HS-27A (cell line): ENCODE results near the gene ASPG.

Experiments used
- DNase-seq: peaks from one replicate; pipeline ENCODE4 v3.0.0-alpha.2; 2012; ENCODE audit warnings: low read depth, missing footprints

Gene ASPG

GRCh38 chr14:104136472-104137296 is 51.2 kb downstream of the ASPG start:
- no peak for DNase-seq

DNA sequence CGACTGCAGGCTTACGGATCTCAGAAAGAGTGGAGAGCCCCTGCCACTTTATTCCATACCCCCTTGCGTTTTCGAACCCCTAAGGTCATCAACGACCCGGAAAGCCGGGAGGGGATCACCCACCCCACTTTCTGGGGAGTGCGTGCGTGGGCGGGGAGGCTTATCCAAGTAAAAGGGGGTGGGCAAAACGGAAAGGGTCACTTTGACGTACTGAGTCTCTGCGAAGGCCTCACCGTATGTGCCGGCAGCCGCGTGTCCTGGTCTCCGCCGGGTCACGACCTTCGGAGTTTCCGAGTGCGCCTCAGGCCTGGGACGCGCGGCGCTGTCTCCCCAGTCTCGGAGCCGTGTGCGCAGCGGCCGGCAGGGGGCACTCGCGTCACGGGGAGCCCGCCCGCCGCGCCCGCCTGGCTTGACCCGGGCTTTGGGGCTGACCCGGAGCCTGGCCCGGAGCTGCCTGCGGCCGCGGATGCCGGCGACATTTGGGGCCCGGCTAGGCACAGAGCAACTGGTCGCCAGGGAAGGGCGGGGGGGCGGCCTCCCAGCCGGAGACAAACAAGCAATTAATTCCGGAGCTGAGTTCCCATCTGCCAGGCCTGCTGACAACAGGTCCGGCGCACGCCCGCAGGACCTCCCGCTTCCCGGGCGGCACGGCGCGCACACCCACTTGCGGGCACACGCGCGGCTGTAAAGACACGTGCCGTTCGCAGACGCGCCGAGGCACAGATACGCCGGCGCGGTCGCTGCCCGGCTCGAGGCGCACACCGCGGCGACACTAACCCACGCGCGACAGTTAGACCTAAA is 52.0 kb downstream of the ASPG start:
- DNase-seq, result no peak

GRCh38 chr14:104138098-104138717 is 52.7 kb downstream of the ASPG start, which contains the start of gene KIF26A:
Gene KIF26A (plus strand): TSS chr14:104138587. CDS start chr14:104138723, 136 bp downstream.
- no peak for DNase-seq

DNA sequence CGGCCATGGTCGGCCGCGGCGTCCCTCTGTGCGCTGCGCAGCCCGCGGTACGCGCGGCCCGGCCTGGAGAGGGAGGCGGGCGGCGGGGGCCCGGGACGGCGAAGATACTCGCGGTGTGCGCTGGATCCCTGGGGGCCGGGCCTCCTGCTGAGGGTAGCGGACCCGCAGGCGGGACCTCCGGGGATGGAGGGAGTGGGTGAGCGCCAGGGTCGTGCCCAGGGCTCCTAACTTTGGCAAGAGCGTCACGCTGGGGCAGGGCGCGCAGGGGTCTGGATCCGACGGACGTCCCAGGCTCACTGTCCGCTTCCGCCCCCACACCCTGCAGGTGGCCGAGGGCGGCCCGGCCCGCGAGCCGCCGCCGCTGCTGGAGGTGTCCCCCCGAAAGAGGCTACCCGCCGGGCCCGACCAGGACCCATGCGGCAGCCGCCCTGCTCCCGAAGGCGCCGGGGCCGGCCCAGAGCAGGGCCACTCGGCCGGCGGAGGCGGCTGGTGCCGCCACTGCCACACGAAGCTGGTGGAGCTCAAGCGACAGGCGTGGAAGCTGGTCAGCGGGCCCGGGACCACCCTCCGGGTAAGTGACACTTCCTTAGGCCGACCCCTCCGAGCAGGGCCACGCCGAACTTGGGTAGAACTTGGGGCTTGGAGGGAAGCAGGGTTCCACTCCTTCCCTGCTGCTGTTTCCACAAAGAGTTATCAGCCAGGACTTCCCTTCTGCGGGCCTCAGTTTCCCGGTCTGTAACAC is 53.4 kb downstream of the ASPG start:
- DNase-seq, result no peak

DNA sequence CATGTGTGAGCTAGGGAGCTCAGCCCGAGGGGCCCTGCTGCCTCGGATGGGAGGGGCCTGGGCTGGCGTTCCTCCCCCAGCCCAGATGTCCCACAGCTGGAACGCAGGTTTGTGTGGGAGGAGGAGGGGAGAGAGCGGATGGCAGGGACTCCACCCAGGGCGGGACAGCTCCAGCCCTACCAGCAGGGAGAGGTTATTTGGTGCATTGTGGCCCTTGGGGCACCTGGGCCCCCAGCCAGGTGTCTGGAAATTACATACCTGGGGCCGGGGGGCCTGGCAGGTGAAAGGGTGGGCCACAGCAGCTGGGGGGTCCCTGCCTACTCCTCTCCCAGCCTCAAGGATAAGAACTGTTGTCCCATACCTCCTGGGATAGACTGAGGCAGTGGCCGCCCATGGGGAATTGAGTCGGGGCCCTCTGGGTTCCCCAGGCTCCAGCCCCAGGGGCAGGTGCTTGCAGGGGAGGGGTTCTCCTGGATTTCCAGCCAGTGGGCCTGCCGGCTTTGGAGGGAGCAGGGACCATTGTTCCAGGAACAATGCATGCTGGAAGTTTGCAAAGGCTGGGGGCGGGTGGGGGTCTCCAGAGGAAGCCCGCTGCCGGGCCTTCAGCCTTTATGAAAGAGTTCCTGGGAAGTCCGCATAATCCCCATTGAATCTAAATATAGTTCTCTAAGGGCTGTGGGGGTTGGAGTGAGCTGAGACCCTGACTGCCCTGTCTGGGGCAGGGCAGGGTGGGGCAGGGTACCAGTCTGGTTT is 54.1 kb downstream of the ASPG start:
- DNase-seq, result no peak

GRCh38 chr14:104140213-104140462 is 54.6 kb downstream of the ASPG start:
- DNase-seq, result no peak

- DNase-seq, result no peak
These were observed 55.2 kb downstream of the ASPG start for GRCh38 chr14:104140463-104141331.

DNA sequence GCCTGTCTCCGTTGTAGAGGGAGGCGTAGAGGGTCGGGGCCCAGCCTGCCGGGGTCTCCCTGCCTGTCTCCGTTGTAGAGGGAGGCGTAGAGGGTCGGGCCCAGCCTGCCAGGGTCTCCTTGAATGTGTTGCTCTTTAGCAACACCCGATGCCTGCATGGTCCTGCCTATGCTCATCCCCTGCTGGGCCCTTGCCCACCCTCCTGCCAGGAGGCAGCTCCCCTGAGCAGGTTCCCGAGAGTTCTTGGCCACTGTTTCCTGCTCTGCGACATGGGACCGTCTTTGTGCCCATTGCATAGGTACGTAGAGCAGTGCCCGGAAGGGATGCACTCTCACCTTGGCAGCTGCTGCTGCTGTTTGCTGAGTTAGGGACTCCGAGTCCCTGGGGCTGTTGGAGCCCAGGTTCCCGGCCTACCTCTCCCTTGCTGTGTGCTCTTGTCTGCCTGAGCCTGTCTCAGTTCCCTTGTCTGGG is 56.2 kb downstream of the ASPG start:
- no peak for DNase-seq

- no peak for DNase-seq
These were observed 56.8 kb downstream of the ASPG start for GRCh38 chr14:104142136-104142945.

DNA sequence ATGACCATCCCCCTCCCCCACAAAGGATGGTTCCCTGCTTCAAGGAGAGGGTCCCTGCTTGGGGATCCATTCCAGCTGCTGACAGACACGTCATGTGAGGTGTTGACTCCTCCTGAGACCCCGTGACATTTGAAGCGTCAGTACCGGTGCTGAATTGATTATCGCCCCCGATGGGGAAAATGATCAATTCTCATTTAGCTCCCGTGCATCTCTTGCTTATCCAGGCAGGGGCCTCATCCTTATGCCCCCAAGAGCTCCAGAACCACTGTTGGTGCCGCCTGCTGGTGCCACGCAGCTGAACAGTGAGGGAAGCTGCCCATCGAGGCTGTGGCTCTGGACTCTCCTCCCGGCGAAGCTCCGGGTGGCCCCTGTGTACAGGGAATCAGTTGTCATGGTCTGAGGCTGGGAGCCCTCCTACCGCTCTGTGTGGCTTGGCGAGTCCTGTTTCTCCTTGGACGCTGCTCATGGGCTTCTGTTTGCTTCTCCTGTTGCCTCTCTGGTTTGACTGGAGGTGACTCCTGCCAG is 57.5 kb downstream of the ASPG start:
- no peak for DNase-seq

DNA sequence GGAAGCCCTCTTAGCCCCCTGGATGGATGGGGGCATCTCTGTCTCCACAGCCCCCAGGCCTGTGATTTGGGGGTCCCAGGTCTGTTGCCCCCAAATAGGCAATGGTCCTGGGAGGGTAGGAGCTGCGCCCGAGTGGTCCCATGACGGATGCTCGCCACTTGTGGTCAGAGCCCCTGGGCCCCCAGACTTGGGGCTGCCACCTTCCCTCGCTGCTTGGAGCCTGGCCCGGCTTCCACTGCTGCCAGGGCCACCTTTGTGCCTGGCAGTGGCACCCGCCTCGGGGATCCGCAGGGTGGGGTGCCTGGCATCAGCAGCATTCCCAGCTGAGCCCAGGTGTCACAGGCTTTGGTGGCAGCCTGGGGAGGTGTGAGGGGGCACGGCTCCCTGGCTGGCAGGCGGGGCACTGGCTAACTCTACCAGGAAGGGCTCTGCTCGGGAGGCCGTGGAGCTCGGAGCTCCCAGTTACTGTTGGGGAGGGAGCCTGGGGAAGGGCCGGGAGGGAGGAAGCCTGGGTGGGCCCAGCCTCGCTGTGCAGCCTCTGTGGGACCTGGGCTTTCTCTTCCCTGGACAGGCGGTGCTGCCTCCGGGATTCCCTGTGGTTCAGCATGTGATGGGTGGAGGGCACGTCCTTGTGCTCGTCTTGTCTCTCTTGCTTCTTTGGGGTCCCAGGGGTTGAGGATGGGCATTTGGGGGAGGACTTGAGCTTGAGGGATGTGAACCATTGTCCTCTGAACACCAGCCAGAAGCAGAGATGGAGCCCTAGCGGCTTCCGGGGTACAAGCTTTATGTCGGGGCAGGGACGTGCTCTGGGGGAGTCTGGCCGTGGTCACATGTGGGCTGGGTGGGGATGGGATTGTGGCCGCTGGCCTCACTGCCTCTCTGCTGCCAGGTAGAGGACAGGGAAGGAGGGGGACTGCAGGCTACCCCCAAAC is 58.3 kb downstream of the ASPG start:
- no peak for DNase-seq

DNA sequence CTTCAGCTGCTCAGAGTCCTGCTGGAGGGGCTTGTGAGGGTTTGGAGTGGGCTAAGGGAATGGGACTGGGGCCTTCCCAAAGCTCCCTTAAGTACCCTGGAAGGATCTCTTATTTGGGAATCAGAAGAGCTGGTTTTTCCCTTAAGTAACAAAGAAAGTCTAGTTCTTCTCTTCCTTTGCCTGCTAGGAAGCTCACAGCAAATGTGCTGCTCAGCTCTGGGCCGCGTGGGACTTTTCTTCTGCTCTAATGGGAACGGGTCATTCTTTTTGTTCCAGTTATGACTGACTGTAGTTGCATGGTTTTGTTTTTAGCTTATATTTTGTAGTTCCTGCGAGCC is 58.9 kb downstream of the ASPG start:
- DNase-seq, result no peak

DNA sequence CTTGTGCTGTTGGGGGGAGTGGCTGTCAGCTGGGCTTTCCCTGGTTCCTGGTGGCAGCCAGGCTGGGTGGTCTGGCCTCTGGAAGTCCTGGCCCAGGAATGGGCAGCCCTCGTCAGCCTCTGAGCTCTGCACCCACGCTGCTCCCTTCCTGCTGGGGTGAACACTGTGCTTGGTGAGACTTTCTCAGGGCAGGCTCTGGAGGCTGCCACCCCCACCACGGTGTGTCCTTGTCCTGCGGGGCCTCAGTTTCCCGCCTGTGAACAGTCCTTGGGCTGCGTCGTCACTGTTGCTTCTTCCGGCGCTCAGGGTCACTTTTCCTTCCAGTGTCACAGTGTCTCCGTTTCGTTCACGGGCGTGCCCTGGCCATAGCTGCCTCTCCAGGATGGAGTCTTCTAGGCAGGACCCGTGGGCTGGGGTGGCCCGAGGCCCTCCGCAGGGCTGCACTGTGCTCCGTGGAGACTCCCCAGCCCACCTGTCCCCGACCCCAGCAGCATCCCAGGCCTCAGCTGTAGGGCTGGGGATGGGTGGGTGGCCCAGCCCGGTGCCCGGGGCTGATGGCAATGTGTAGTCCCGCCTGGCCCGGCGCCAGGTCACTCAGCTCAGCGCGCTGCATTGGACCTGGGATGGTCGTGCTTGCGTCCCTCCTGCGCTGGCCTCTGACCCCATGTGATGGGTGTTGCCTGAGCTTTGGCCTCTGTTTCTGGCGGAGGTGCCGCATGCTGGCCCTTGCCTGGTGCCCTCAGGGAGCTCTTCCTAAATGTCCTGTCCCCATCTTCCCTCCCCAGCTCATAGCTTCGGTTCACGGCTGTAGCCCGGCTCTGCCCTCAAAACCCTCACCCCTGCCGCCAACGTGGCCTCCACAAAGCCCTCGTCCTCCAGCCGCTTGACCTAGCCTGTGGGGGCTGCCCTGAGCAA is 59.7 kb downstream of the ASPG start:
- DNase-seq, result no peak

DNA sequence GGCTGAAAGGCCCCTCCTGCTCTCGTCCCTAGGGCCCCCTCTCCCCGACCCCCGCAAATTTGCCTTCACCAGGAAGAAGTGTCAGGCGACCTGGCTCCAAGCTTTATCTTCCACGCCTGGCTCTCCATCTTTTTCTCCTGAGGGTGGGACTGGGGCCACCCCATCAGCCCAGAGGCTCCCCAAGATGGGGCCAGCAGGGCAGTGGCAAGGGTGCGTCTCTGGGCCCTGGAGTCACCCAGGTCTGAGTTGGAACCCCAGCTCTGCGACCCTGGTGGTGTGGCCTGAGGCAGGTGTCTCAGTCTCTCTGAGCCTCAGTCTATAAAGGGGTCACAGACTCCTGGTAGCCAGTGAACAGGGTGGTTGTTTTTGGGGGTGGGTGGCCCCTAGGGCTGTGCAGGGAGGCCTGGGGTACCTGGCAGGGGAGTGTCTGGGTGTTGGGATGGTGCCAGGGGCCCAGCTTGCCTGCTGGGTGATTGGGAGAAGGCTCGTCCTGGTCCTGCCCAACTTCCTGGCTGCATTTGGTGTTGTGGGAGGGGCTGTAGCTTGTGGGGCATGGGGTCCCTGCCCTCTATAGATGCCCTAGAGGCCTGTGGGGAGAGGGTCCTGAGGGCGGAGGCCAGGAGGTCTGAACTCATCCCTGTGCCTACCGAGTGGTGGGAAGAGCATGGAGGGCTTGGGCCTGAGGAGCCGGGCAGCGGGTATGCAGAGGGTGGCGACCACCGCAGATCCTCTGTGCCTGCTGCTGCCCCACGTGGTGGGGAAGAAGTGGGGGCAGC is 60.5 kb downstream of the ASPG start:
- no peak for DNase-seq

GRCh38 chr14:104146651-104147345 is 61.3 kb downstream of the ASPG start:
- no peak for DNase-seq
